ENCODE results near the gene LIN37. TPM values are rescaled to one million over a fixed set of nuclear protein-coding genes. Genes with fewer than 3 reads are reported as not detected.

Gene LIN37
- total RNA-seq, 1 donor, result 9.0 TPM

GRCh38 chr19:35731353-35731752 lies 17.0 kb upstream of the LIN37 start:
- no peak overlapping the region for H3K27ac ChIP-seq (ENCODE audit: low read depth, low read length)

GRCh38 chr19:35731779-35732405 lies 16.5 kb upstream of the LIN37 start:
- H4K20me1 ChIP-seq (ENCODE audit: insufficient read depth, low read length), result peaks cover 10% of the 10 kb centered on the region
- H2AFZ ChIP-seq (ENCODE audit: low read length), result no peak overlapping the region
- H3K79me2 ChIP-seq (ENCODE audit: insufficient read depth, low read length), result no peaks in the 10 kb centered on the region
- H3K4me1 ChIP-seq (ENCODE audit: insufficient read depth, low read length), result no peaks in the 10 kb centered on the region
- TF ChIP-seq CTCF (IDR thresholded peaks at IDR 0.05; ENCODE audit: extremely low read depth, low read depth, low read length), result no peak
- DNase-seq (ENCODE audit: insufficient read length, low spot score, missing footprints), result peak; percentile 81
- H3K9me3 ChIP-seq (ENCODE audit: low read depth, low read length), result no peaks in the 10 kb centered on the region
- no peaks in the 10 kb centered on the region for H3K27me3 ChIP-seq (ENCODE audit: insufficient read depth, low read length)
- H3K4me3 ChIP-seq (ENCODE audit: insufficient read depth, low read length), result no peak overlapping the region
- H3K4me2 ChIP-seq (ENCODE audit: insufficient read depth, low read length), result no peak overlapping the region
- H3K36me3 ChIP-seq (ENCODE audit: insufficient read depth, low read length), result peaks cover 68% of the 10 kb centered on the region
- H3K27ac ChIP-seq (ENCODE audit: low read depth, low read length), result no peak overlapping the region

More at GRCh38 chr19:35731353-35731752, 17.0 kb upstream of the LIN37 start:
- no peaks in the 10 kb centered on the region for H3K79me2 ChIP-seq (ENCODE audit: insufficient read depth, low read length)
- H3K9me3 ChIP-seq (ENCODE audit: low read depth, low read length), result no peaks in the 10 kb centered on the region
- H3K4me1 ChIP-seq (ENCODE audit: insufficient read depth, low read length), result no peaks in the 10 kb centered on the region
- H2AFZ ChIP-seq (ENCODE audit: low read length), result no peak overlapping the region
- no peak overlapping the region for H3K4me2 ChIP-seq (ENCODE audit: insufficient read depth, low read length)
- no peak overlapping the region for H3K4me3 ChIP-seq (ENCODE audit: insufficient read depth, low read length)
- no peak for TF ChIP-seq CTCF (IDR thresholded peaks at IDR 0.05; ENCODE audit: extremely low read depth, low read depth, low read length)
- H4K20me1 ChIP-seq (ENCODE audit: insufficient read depth, low read length), result peaks cover 10% of the 10 kb centered on the region
- peaks cover 65% of the 10 kb centered on the region for H3K36me3 ChIP-seq (ENCODE audit: insufficient read depth, low read length)
- no peaks in the 10 kb centered on the region for H3K27me3 ChIP-seq (ENCODE audit: insufficient read depth, low read length)
- DNase-seq (ENCODE audit: insufficient read length, low spot score, missing footprints), result no peak

GRCh38 chr19:35732540-35733179 lies 15.7 kb upstream of the LIN37 start:
- peaks cover 69% of the 10 kb centered on the region for H3K36me3 ChIP-seq (ENCODE audit: insufficient read depth, low read length)
- H3K4me3 ChIP-seq (ENCODE audit: insufficient read depth, low read length), result no peak overlapping the region
- no peaks in the 10 kb centered on the region for H3K27me3 ChIP-seq (ENCODE audit: insufficient read depth, low read length)
- no peak overlapping the region for H3K4me2 ChIP-seq (ENCODE audit: insufficient read depth, low read length)
- no peaks in the 10 kb centered on the region for H3K4me1 ChIP-seq (ENCODE audit: insufficient read depth, low read length)
- H3K9me3 ChIP-seq (ENCODE audit: low read depth, low read length), result no peaks in the 10 kb centered on the region
- no peaks in the 10 kb centered on the region for H3K79me2 ChIP-seq (ENCODE audit: insufficient read depth, low read length)
- TF ChIP-seq CTCF (IDR thresholded peaks at IDR 0.05; ENCODE audit: extremely low read depth, low read depth, low read length), result no peak
- no peak overlapping the region for H2AFZ ChIP-seq (ENCODE audit: low read length)
- peaks cover 7% of the 10 kb centered on the region for H4K20me1 ChIP-seq (ENCODE audit: insufficient read depth, low read length)
- no peak overlapping the region for H3K27ac ChIP-seq (ENCODE audit: low read depth, low read length)
- peak; percentile 61 for DNase-seq (ENCODE audit: insufficient read length, low spot score, missing footprints)
